ENCODE measurements around the gene AVL9.

- TF ChIP-seq RAD21 (IDR thresholded peaks at IDR 0.05; ENCODE audit: low read length) (no peak), POLR2A (IDR thresholded peaks at IDR 0.05; ENCODE audit: low read depth, low read length) (no peak), CTCF (conservative IDR thresholded peaks at IDR 0.05; ENCODE audit: low read depth, low read length) (no peak), CEBPB (IDR thresholded peaks at IDR 0.05; ENCODE audit: low read depth, low read length) (peak; percentile 41), CHD1 (IDR thresholded peaks at IDR 0.05; ENCODE audit: low read depth, low read length) (no peak), SMC3 (IDR thresholded peaks at IDR 0.05; ENCODE audit: low read depth, low read length) (no peak), MXI1 (IDR thresholded peaks at IDR 0.05; ENCODE audit: borderline replicate concordance, low read depth, low read length) (no peak), NFE2L2 (IDR thresholded peaks at IDR 0.05; ENCODE audit: low read depth, low read length) (no peak), RFX5 (IDR thresholded peaks at IDR 0.05; ENCODE audit: low read depth, low read length) (no peak), RCOR1 (IDR thresholded peaks at IDR 0.05; ENCODE audit: insufficient replicate concordance, low read length) (no peak), FOS (IDR thresholded peaks at IDR 0.05; ENCODE audit: low read depth, low read length) (no peak), MAFK (IDR thresholded peaks at IDR 0.05; ENCODE audit: low read depth, low read length) (no peak)
- TF ChIP-seq, protein P1, sequence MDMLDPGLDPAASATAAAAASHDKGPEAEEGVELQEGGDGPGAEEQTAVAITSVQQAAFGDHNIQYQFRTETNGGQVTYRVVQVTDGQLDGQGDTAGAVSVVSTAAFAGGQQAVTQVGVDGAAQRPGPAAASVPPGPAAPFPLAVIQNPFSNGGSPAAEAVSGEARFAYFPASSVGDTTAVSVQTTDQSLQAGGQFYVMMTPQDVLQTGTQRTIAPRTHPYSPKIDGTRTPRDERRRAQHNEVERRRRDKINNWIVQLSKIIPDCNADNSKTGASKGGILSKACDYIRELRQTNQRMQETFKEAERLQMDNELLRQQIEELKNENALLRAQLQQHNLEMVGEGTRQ (IDR thresholded peaks at IDR 0.05; ENCODE audit: low read depth, low read length) = no peak
Measured at GRCh38 chr7:32573110-32573687, 77.9 kb downstream of the AVL9 start.

All from IMR-90 (cell line).